ENCODE results near the gene GUCA2A.

GUCA2A gene

GRCh38 chr1:42173155-42173933 lies 8.8 kb upstream of the GUCA2A start:
- DNase-seq (ENCODE audit: low read depth) = peak; percentile 49
- TF ChIP-seq CTCF (conservative IDR thresholded peaks at IDR 0.05; ENCODE audit: control insufficient read depth, insufficient read depth, low read depth, low read length) = peak; percentile 97
- no peak overlapping the region for H3K4me3 ChIP-seq (ENCODE audit: control insufficient read depth, low read depth, low read length)

GRCh38 chr1:42172381-42173133 lies 8.0 kb upstream of the GUCA2A start:
- TF ChIP-seq CTCF (conservative IDR thresholded peaks at IDR 0.05; ENCODE audit: control insufficient read depth, insufficient read depth, low read depth, low read length) = no peak
- no peak overlapping the region for H3K4me3 ChIP-seq (ENCODE audit: control insufficient read depth, low read depth, low read length)
- no peak for DNase-seq (ENCODE audit: low read depth)

GRCh38 chr1:42171679-42172266 lies 7.2 kb upstream of the GUCA2A start:
- no peak overlapping the region for H3K4me3 ChIP-seq (ENCODE audit: control insufficient read depth, low read depth, low read length)
- DNase-seq (ENCODE audit: low read depth) = no peak
- no peak for TF ChIP-seq CTCF (conservative IDR thresholded peaks at IDR 0.05; ENCODE audit: control insufficient read depth, insufficient read depth, low read depth, low read length)

- H3K4me3 ChIP-seq (ENCODE audit: control insufficient read depth, low read depth, low read length) = no peak overlapping the region
- no peak for TF ChIP-seq CTCF (conservative IDR thresholded peaks at IDR 0.05; ENCODE audit: control insufficient read depth, insufficient read depth, low read depth, low read length)
- DNase-seq (ENCODE audit: low read depth) = no peak
Measured at GRCh38 chr1:42170779-42171621, 6.5 kb upstream of the GUCA2A start.

- no peak for TF ChIP-seq CTCF (conservative IDR thresholded peaks at IDR 0.05; ENCODE audit: control insufficient read depth, insufficient read depth, low read depth, low read length)
- H3K4me3 ChIP-seq (ENCODE audit: control insufficient read depth, low read depth, low read length) = no peak overlapping the region
- DNase-seq (ENCODE audit: low read depth) = no peak
Measured at GRCh38 chr1:42168763-42169162, 4.2 kb upstream of the GUCA2A start.

GRCh38 chr1:42168391-42168670 lies 3.8 kb upstream of the GUCA2A start:
- no peak for DNase-seq (ENCODE audit: low read depth)
- H3K4me3 ChIP-seq (ENCODE audit: control insufficient read depth, low read depth, low read length) = no peak overlapping the region
- no peak for TF ChIP-seq CTCF (conservative IDR thresholded peaks at IDR 0.05; ENCODE audit: control insufficient read depth, insufficient read depth, low read depth, low read length)
